Loucy (cell line): Measurements from ENCODE around the gene MYF6.

Source experiments
- H2AFZ ChIP-seq: fragments of 200-600 bp; sonication (generic); 2 replicates; pipeline ENCODE4 v1.6.0; 2016; ENCODE audit warnings: antibody characterized with exemption, mild to moderate bottlenecking, low read length, moderate library complexity
- H3F3A ChIP-seq: fragments of 200-600 bp; 2 replicates; pipeline ENCODE4 v1.6.0; 2016; ENCODE audit warnings: antibody characterized with exemption, low read depth, mild to moderate bottlenecking
- H3K27me3 ChIP-seq: fragments of 200-600 bp; sonication (generic); 2 replicates; pipeline ENCODE4 v1.6.1; 2014; ENCODE audit warnings: low read length, mild to moderate bottlenecking; ENCODE audit not compliant: insufficient read depth, poor library complexity, severe bottlenecking
- H3K36me3 ChIP-seq: fragments of 200-600 bp; sonication (generic); 2 replicates; pipeline ENCODE4 v1.6.1; 2016; ENCODE audit warnings: low read length; ENCODE audit not compliant: insufficient read depth
- H3K4me1 ChIP-seq: fragments of 200-600 bp; sonication (generic); 2 replicates; pipeline ENCODE4 v1.5.1; 2014; ENCODE audit warnings: low read length, mild to moderate bottlenecking; ENCODE audit not compliant: insufficient read depth, poor library complexity, severe bottlenecking
- H3K4me2 ChIP-seq: fragments of 200-600 bp; sonication (generic); 2 replicates; pipeline ENCODE4 v1.6.0; 2014; ENCODE audit warnings: antibody characterized with exemption, low read length, low read depth, mild to moderate bottlenecking; ENCODE audit not compliant: poor library complexity, severe bottlenecking
- H3K4me3 ChIP-seq: fragments of 200-600 bp; sonication (generic); 2 replicates; pipeline ENCODE4 v1.5.1; 2014; ENCODE audit warnings: low read length, mild to moderate bottlenecking, mixed read lengths; ENCODE audit not compliant: poor library complexity, severe bottlenecking
- H3K79me2 ChIP-seq: fragments of 200-600 bp; sonication (generic); 2 replicates; pipeline ENCODE4 v1.6.1; 2014; ENCODE audit warnings: low read length; ENCODE audit not compliant: insufficient read depth
- H3K9ac ChIP-seq: fragments of 200-600 bp; sonication (generic); 2 replicates; pipeline ENCODE4 v1.6.0; 2014; ENCODE audit warnings: mild to moderate bottlenecking, low read depth, low read length, moderate library complexity; ENCODE audit not compliant: poor library complexity, severe bottlenecking
- H3K9me2 ChIP-seq: fragments of 200-600 bp; sonication (generic); replicated peaks from 2 replicates; pipeline ENCODE4 v1.6.1; 2016; ENCODE audit warnings: low read depth, low read length, mixed read lengths
- H3K9me3 ChIP-seq: fragments of 200-600 bp; sonication (generic); 2 replicates; pipeline ENCODE4 v1.6.1; 2014; ENCODE audit warnings: mild to moderate bottlenecking, antibody characterized with exemption, low read length, low read depth; ENCODE audit not compliant: insufficient read depth
- H4K20me1 ChIP-seq: fragments of 200-600 bp; sonication (generic); 2 replicates; pipeline ENCODE4 v1.6.0; 2014; ENCODE audit warnings: antibody characterized with exemption, low read length, mild to moderate bottlenecking; ENCODE audit not compliant: insufficient read depth, poor library complexity, severe bottlenecking
- EZH2phosphoT487 ChIP-seq: fragments of 200-600 bp; IDR thresholded peaks from 2 replicates; pipeline ENCODE4 v1.6.1; 2018; ENCODE audit warnings: antibody characterized with exemption, mild to moderate bottlenecking, moderate library complexity, borderline replicate concordance
- TF ChIP-seq, protein P1 (sequence below): fragments of 200-600 bp; sonication (generic); conservative IDR thresholded peaks from 2 replicates; pipeline ENCODE4 v1.5.1; 2014; ENCODE audit warnings: mild to moderate bottlenecking, antibody characterized with exemption, low read length

Gene MYF6

GRCh38 chr12:80715713-80716249 is 8.3 kb downstream of the MYF6 start:
- Histone ChIP-seq H2AFZ (no peak overlapping the region), H3K27me3 (no peaks in the 10 kb centered on the region), H3K4me2 (no peak overlapping the region), H3K9ac (no peak overlapping the region), H3K4me1 (no peaks in the 10 kb centered on the region), H3K9me3 (no peaks in the 10 kb centered on the region), H3F3A (no peaks in the 10 kb centered on the region), H3K36me3 (no peaks in the 10 kb centered on the region), H3K79me2 (no peaks in the 10 kb centered on the region), H3K4me3 (no peak overlapping the region), H4K20me1 (no peaks in the 10 kb centered on the region), H3K9me2 (no peaks in the 10 kb centered on the region)
- no peak for TF ChIP-seq EZH2phosphoT487
- TF ChIP-seq, protein P1, sequence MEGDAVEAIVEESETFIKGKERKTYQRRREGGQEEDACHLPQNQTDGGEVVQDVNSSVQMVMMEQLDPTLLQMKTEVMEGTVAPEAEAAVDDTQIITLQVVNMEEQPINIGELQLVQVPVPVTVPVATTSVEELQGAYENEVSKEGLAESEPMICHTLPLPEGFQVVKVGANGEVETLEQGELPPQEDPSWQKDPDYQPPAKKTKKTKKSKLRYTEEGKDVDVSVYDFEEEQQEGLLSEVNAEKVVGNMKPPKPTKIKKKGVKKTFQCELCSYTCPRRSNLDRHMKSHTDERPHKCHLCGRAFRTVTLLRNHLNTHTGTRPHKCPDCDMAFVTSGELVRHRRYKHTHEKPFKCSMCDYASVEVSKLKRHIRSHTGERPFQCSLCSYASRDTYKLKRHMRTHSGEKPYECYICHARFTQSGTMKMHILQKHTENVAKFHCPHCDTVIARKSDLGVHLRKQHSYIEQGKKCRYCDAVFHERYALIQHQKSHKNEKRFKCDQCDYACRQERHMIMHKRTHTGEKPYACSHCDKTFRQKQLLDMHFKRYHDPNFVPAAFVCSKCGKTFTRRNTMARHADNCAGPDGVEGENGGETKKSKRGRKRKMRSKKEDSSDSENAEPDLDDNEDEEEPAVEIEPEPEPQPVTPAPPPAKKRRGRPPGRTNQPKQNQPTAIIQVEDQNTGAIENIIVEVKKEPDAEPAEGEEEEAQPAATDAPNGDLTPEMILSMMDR: no peak

DNA sequence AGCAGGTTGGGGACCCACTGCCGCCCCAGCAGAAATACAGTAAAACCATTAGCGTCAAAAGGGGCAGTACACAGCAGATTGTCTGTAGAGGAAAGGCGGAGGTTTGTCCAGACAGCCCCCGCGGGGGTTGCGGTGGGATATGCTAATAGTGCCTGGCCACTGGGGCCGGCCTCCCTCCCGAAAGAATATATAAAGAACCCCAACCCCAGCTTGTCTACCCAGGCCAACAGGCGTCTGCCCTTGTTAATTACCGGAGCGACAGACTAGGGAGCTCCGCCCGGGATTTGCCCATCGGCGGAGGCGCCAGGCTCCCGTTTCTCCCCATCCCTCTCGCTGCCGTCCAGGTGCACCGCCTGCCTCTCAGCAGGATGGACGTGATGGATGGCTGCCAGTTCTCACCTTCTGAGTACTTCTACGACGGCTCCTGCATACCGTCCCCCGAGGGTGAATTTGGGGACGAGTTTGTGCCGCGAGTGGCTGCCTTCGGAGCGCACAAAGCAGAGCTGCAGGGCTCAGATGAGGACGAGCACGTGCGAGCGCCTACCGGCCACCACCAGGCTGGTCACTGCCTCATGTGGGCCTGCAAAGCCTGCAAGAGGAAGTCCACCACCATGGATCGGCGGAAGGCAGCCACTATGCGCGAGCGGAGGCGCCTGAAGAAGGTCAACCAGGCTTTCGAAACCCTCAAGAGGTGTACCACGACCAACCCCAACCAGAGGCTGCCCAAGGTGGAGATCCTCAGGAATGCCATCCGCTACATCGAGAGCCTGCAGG is 9.4 kb downstream of the MYF6 start, which contains the start of gene MYF5:
MYF5 (plus strand) TSS at position 217 of the 774 bp plus-strand sequence; CDS start at position 369, 152 bp downstream.
- no peaks in the 10 kb centered on the region for H4K20me1 ChIP-seq
- no peak for TF ChIP-seq EZH2phosphoT487
- TF ChIP-seq, protein P1: no peak
- H3K36me3 ChIP-seq: no peaks in the 10 kb centered on the region
- no peaks in the 10 kb centered on the region for H3K79me2 ChIP-seq
- H3K4me2 ChIP-seq: no peak within 1 kb of the TSS
- no peak within 1 kb of the TSS for H2AFZ ChIP-seq
- H3F3A ChIP-seq: no peaks in the 10 kb centered on the region
- no peak within 1 kb of the TSS for H3K4me3 ChIP-seq
- H3K9ac ChIP-seq: no peak within 1 kb of the TSS
- H3K9me3 ChIP-seq: no peaks in the 10 kb centered on the region
- no peaks in the 10 kb centered on the region for H3K4me1 ChIP-seq
- no peaks in the 10 kb centered on the region for H3K9me2 ChIP-seq
- H3K27me3 ChIP-seq: no peaks in the 10 kb centered on the region

DNA sequence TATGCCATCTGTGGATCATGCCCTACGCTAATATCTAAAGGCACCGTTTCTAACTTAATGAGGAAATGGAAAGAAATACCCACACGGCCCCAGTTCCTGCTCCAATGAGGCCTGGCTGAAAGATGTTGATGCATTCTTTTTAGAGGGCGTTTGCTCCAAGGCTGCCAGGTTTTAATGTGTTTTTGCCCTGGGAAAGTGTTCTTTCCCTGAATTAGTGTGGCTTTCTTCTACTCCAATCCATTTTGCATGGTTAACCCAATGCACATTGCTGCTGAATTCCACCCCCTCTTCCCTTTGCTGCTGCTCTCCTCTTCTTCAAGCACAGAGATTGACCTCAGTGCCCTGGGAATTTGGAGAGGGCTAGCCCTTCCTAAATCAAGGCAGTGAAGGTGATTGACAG is 10.4 kb downstream of the MYF6 start:
- no peaks in the 10 kb centered on the region for H4K20me1 ChIP-seq
- H3K27me3 ChIP-seq: no peaks in the 10 kb centered on the region
- no peaks in the 10 kb centered on the region for H3K9me3 ChIP-seq
- TF ChIP-seq, protein P1: no peak
- TF ChIP-seq EZH2phosphoT487: no peak
- H3K36me3 ChIP-seq: no peaks in the 10 kb centered on the region
- no peak overlapping the region for H2AFZ ChIP-seq
- no peak overlapping the region for H3K9ac ChIP-seq
- H3F3A ChIP-seq: no peaks in the 10 kb centered on the region
- no peaks in the 10 kb centered on the region for H3K79me2 ChIP-seq
- H3K4me1 ChIP-seq: no peaks in the 10 kb centered on the region
- no peaks in the 10 kb centered on the region for H3K9me2 ChIP-seq
- no peak overlapping the region for H3K4me3 ChIP-seq
- no peak overlapping the region for H3K4me2 ChIP-seq
